Stimulated activated memory B cell treated with anti-CD40 and anti-IgM and Interleukin-4, amounts not matched to agents 10 μg/mL and 1 μg/mL and 100 μg/mL, for 72 hours (primary cell): ENCODE data around the gene TAF11L9.
"Not testable (repeated sequence)": the region's sequence is repeated elsewhere in the genome, so short reads cannot be mapped to it uniquely, and the experiment has no call there.

Experiments used
- ATAC-seq: fragments of 150-1000 bp; cut with Tn5 transposase; 2 replicates; pipeline ENCODE4 v1.10.0; 2021
- H3K27ac Mint-ChIP-seq: one replicate; pipeline ENCODE4 v1.8.0; 2022; ENCODE audit warnings: mild to moderate bottlenecking, mixed read lengths
- H3K27me3 Mint-ChIP-seq: one replicate; pipeline ENCODE4 v1.8.0; 2022; ENCODE audit warnings: mixed read lengths
- H3K36me3 Mint-ChIP-seq: one replicate; pipeline ENCODE4 v1.8.0; 2022; ENCODE audit warnings: mixed read lengths
- H3K4me1 Mint-ChIP-seq: one replicate; pipeline ENCODE4 v1.8.0; 2022; ENCODE audit warnings: mixed read lengths
- H3K4me3 Mint-ChIP-seq: one replicate; pipeline ENCODE4 v1.8.0; 2022; ENCODE audit warnings: mild to moderate bottlenecking, moderate library complexity, mixed read lengths
- H3K9me3 Mint-ChIP-seq: one replicate; pipeline ENCODE4 v1.8.0; 2022; ENCODE audit warnings: mixed read lengths

TAF11L9 gene

GRCh38 chr5:17594255-17594654 lies at the start of gene TAF11L9:
Gene TAF11L9, minus strand, starts transcription at chr5:17594394.
- H3K9me3 Mint-ChIP-seq, H3K27ac Mint-ChIP-seq, H3K36me3 Mint-ChIP-seq, H3K4me3 Mint-ChIP-seq, ATAC-seq, H3K4me1 Mint-ChIP-seq, H3K27me3 Mint-ChIP-seq: not testable (repeated sequence)

DNA sequence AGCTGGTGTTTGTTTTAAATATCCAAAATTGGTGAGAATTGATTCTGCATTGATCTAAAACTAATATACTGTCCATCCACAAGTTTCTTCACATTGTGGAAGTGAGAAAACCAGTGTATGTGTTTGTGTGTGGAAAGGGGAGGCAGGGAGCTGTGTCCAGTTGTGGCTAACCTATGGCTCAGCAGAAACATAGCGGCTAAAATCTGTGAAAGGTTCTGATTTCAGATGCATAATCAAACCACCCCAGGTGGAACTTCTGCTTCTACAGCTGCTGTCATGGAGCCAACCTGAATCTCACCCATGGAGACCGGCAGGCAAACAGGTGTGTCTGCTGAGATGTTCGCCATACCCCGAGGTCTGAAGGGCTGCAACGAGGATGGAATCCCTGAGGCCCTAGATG lies 40.0 kb upstream of the TAF11L9 start, which contains the start of gene TAF11L14:
TAF11L14 (plus strand) TSS at position 301 of the 400 bp plus-strand sequence.
- H3K27me3 Mint-ChIP-seq, result no peaks in the 10 kb centered on the region
- H3K27ac Mint-ChIP-seq, result no peak within 1 kb of the TSS
- H3K4me3 Mint-ChIP-seq, result no peak within 1 kb of the TSS
- no peaks in the 10 kb centered on the region for H3K36me3 Mint-ChIP-seq
- no peaks in the 10 kb centered on the region for H3K9me3 Mint-ChIP-seq
- H3K4me1 Mint-ChIP-seq, result no peaks in the 10 kb centered on the region
- ATAC-seq, result no peak

GRCh38 chr5:17631788-17632187 lies 37.6 kb upstream of the TAF11L9 start, which contains the start of gene TAF11L13:
Gene TAF11L13, plus strand, starts transcription at chr5:17632088.
- not testable (repeated sequence) for H3K9me3 Mint-ChIP-seq, H3K27me3 Mint-ChIP-seq, H3K27ac Mint-ChIP-seq, ATAC-seq, H3K4me1 Mint-ChIP-seq, H3K36me3 Mint-ChIP-seq, H3K4me3 Mint-ChIP-seq

DNA sequence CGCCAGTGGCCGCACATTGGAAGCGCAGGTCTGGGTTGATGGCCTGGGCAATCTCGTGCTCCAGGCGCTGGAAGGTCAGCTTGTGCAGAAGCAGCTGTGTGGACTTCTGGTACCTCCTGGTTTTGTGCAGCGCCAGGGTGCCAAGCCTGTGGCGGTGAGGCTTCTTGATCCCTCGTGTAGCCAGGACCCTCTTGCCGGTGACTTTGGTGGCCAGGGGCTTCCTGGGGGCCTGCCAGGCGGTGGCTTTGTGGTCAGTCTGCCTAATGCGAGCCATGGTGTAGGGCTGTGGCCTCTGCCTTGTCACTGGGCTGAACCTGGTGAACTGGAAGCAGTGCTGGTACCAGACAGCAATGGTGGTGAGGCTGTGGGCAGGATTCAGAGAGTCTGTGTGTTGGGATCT lies 31.5 kb upstream of the TAF11L9 start:
- ATAC-seq, result peak; percentile 32
- peaks cover 4% of the 10 kb centered on the region for H3K9me3 Mint-ChIP-seq

GRCh38 chr5:17620627-17621026 lies 26.4 kb upstream of the TAF11L9 start:
- peaks cover 16% of the 10 kb centered on the region for H3K27me3 Mint-ChIP-seq
- H3K36me3 Mint-ChIP-seq, result no peaks in the 10 kb centered on the region
- no peak overlapping the region for H3K4me3 Mint-ChIP-seq
- peaks cover 4% of the 10 kb centered on the region for H3K9me3 Mint-ChIP-seq
- ATAC-seq, result no peak
- no peaks in the 10 kb centered on the region for H3K4me1 Mint-ChIP-seq
- no peak overlapping the region for H3K27ac Mint-ChIP-seq

More for the DNA sequence above, 31.5 kb upstream of the TAF11L9 start:
- Mint-ChIP-seq H3K4me3 (no peak overlapping the region), H3K27ac (no peak overlapping the region), H3K36me3 (no peaks in the 10 kb centered on the region), H3K4me1 (no peaks in the 10 kb centered on the region), H3K27me3 (peaks cover 7% of the 10 kb centered on the region)

GRCh38 chr5:17619354-17619753 lies 25.2 kb upstream of the TAF11L9 start:
- no peaks in the 10 kb centered on the region for H3K36me3 Mint-ChIP-seq
- ATAC-seq, result no peak
- no peak overlapping the region for H3K4me3 Mint-ChIP-seq
- H3K4me1 Mint-ChIP-seq, result no peaks in the 10 kb centered on the region
- H3K27me3 Mint-ChIP-seq, result peaks cover 16% of the 10 kb centered on the region
- peaks cover 4% of the 10 kb centered on the region for H3K9me3 Mint-ChIP-seq
- H3K27ac Mint-ChIP-seq, result no peak overlapping the region

GRCh38 chr5:17614872-17615605 lies 20.8 kb upstream of the TAF11L9 start:
- Mint-ChIP-seq H3K27me3 (peaks cover 8% of the 10 kb centered on the region), H3K9me3 (no peaks in the 10 kb centered on the region), H3K4me1 (no peaks in the 10 kb centered on the region), H3K4me3 (no peak overlapping the region), H3K36me3 (no peaks in the 10 kb centered on the region), H3K27ac (no peak overlapping the region)
- no peak for ATAC-seq

- not testable (repeated sequence) for ATAC-seq, H3K36me3 Mint-ChIP-seq, H3K27ac Mint-ChIP-seq, H3K4me3 Mint-ChIP-seq, H3K27me3 Mint-ChIP-seq, H3K4me1 Mint-ChIP-seq, H3K9me3 Mint-ChIP-seq
Measured at GRCh38 chr5:17610092-17610491, 15.9 kb upstream of the TAF11L9 start, which contains the start of gene TAF11L12. Gene TAF11L12, plus strand, starts transcription at chr5:17610392.

DNA sequence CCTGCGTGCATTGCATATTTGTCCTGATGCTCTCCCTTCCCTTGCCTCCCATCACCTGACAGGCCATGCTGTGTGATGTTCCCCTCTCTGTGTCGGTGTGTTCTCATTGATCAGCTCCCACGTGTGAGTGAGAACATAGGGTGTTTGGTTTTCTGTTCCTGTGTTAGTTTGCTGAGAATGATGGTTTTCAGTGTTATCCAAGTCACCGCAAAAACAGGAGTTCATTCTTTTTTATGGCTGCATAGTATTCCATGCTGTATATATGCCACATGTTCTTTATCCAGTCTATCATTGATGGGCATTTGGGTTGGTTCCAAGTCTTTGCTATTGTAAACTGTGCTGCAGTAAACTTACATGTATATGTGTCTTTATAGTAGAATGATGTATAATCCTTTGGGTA lies 13.3 kb upstream of the TAF11L9 start:
- H3K9me3 Mint-ChIP-seq, H3K36me3 Mint-ChIP-seq, ATAC-seq, H3K4me3 Mint-ChIP-seq, H3K27ac Mint-ChIP-seq, H3K4me1 Mint-ChIP-seq, H3K27me3 Mint-ChIP-seq: not testable (repeated sequence)

GRCh38 chr5:17604951-17605350 lies 10.8 kb upstream of the TAF11L9 start:
- H3K9me3 Mint-ChIP-seq, result peaks cover 3% of the 10 kb centered on the region
- H3K4me3 Mint-ChIP-seq, result no peak overlapping the region
- H3K36me3 Mint-ChIP-seq, result no peaks in the 10 kb centered on the region
- no peak overlapping the region for H3K27ac Mint-ChIP-seq
- H3K27me3 Mint-ChIP-seq, result no peaks in the 10 kb centered on the region
- H3K4me1 Mint-ChIP-seq, result no peaks in the 10 kb centered on the region
- no peak for ATAC-seq

DNA sequence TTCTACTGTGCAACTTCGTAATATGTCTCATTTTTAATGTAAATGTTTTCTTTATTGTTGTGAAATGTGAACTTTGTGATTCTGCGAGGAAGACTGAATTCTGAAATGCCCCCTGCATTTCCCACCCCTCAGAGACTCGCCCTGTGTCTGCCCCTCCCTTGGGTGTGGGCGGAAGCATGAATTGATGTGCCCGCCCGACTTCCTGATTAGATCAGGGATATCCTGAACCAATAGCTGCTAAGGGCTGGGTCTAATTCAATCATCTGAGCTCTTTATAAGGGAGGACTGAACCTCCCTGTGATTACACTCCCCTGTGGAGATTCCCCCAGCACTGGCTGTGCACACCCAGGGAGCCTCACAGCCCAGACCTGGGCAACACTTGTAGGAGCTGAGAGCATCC lies 9.7 kb upstream of the TAF11L9 start, which contains the start of gene TAF11L11:
TAF11L11 (plus strand) TSS at position 304 of the 400 bp plus-strand sequence.
- H3K27ac Mint-ChIP-seq, H3K27me3 Mint-ChIP-seq, ATAC-seq, H3K9me3 Mint-ChIP-seq, H3K4me3 Mint-ChIP-seq, H3K36me3 Mint-ChIP-seq, H3K4me1 Mint-ChIP-seq: not testable (repeated sequence)

DNA sequence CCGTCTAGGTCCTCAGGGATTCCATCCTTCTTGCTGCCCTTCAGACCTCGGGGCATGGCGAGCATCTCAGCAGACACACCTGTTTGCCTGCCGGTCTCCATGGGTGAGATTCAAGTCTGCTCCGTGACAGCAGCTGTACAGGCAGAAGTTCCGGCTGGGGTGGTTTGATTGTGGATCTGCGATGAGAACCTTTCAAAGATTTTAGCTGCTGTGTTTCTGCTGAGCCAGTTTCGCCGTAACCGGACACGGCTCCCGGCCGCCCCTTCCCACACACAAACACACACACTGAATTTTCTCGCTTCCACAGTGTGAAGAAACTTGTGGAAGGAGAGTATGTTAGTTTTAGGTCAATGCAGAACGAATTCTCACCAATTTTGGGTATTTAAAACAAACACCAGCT lies 3.5 kb upstream of the TAF11L9 start, which contains the start of gene TAF11L10:
TAF11L10 (minus strand) TSS at position 101 of the 400 bp plus-strand sequence.
- H3K36me3 Mint-ChIP-seq, H3K27me3 Mint-ChIP-seq, H3K4me3 Mint-ChIP-seq, H3K4me1 Mint-ChIP-seq, H3K9me3 Mint-ChIP-seq, H3K27ac Mint-ChIP-seq, ATAC-seq: not testable (repeated sequence)

DNA sequence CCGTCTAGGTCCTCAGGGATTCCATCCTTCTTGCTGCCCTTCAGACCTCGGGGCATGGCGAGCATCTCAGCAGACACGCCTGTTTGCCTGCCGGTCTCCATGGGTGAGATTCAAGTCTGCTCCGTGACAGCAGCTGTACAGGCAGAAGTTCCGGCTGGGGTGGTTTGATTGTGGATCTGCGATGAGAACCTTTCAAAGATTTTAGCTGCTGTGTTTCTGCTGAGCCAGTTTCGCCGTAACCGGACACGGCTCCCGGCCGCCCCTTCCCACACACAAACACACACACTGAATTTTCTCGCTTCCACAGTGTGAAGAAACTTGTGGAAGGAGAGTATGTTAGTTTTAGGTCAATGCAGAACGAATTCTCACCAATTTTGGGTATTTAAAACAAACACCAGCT lies 3.3 kb downstream of the TAF11L9 start, which contains the start of gene TAF11L8:
TAF11L8 (minus strand) TSS at position 101 of the 400 bp plus-strand sequence.
- not testable (repeated sequence) for H3K27me3 Mint-ChIP-seq, H3K9me3 Mint-ChIP-seq, ATAC-seq, H3K4me3 Mint-ChIP-seq, H3K36me3 Mint-ChIP-seq, H3K4me1 Mint-ChIP-seq, H3K27ac Mint-ChIP-seq

GRCh38 chr5:17585658-17586057 lies 8.5 kb downstream of the TAF11L9 start, which contains the start of gene TAF11L7:
Gene TAF11L7, minus strand, starts transcription at chr5:17585758.
- H3K36me3 Mint-ChIP-seq, H3K4me3 Mint-ChIP-seq, H3K27me3 Mint-ChIP-seq, H3K27ac Mint-ChIP-seq, H3K9me3 Mint-ChIP-seq, ATAC-seq, H3K4me1 Mint-ChIP-seq: not testable (repeated sequence)
